Activated CD8-positive, alpha-beta memory T cell treated with anti-CD3 and anti-CD28 coated beads, Interleukin-2, amount 50 U/mL, for 1 hour (primary cell): ENCODE measurements around the gene JUNB.

Source experiments
- DNase-seq: peaks from one replicate; pipeline ENCODE4 v3.0.0-alpha.2; 2020; ENCODE audit errors: extremely low read depth

Gene JUNB

DNA sequence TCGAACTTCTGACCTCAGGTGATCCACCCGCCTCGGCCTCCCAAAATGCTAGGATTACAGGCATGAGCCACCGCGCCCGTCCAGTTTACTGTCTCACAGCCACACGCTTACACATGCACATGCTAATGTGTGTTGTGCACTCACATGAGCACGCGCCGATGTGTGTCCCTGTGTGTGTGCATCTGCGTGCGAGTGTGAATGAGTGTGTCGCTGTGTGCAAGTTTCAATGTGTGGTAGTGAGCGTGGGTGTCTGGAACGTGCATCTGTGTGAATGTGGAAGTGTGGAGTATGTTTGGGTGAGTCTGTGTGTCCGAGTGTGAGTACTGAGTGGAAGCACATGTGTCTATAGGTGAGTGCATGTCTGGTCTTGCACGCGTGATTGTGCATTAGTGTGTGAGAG lies 51.2 kb downstream of the JUNB start:
- no peak for DNase-seq
